ENCODE results near the gene PARK7.

Gene PARK7

DNA sequence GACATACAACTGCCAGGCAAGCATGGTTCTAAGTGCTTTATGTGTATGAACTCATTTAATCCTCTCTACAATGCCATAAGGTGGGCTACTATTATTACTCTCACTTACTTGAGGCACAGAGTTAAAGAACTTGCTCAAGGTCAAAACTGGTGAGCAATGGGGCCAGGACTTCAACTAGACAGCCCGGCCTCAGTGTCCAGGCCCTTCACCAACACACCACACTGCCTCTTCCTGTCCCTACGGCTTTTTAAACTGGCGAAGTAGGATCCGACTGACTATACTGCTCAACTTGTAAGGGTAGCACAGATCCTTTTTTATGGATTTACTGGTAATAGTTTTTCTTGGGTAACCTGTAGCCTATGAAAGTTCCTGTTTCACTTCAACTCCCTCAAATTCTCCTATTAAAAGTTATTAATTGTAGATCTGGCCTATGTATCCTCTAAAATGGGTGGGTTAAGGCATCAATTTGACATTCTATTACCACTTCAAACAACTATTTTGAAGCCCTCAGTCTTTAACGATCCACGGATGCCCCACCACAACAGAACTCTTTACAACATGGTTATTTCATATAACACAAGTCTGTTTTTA, 60.3 kb downstream of the PARK7 start:
- TF ChIP-seq CTCF (conservative IDR thresholded peaks at IDR 0.05; ENCODE audit: low read depth) = no peak
- POLR2A ChIA-PET (ENCODE audit: low non-redundant PET) = no interaction called here
- CTCF ChIA-PET = interaction anchor here (0.6 kb wide), 1 partner anchor 104 kb away, joined by 4 read pairs; no protein-coding TSS in a partner anchor
- no peak for DNase-seq (ENCODE audit: low spot score)
- H3K27ac ChIP-seq = peak overlapping the region; percentile 63

DNA sequence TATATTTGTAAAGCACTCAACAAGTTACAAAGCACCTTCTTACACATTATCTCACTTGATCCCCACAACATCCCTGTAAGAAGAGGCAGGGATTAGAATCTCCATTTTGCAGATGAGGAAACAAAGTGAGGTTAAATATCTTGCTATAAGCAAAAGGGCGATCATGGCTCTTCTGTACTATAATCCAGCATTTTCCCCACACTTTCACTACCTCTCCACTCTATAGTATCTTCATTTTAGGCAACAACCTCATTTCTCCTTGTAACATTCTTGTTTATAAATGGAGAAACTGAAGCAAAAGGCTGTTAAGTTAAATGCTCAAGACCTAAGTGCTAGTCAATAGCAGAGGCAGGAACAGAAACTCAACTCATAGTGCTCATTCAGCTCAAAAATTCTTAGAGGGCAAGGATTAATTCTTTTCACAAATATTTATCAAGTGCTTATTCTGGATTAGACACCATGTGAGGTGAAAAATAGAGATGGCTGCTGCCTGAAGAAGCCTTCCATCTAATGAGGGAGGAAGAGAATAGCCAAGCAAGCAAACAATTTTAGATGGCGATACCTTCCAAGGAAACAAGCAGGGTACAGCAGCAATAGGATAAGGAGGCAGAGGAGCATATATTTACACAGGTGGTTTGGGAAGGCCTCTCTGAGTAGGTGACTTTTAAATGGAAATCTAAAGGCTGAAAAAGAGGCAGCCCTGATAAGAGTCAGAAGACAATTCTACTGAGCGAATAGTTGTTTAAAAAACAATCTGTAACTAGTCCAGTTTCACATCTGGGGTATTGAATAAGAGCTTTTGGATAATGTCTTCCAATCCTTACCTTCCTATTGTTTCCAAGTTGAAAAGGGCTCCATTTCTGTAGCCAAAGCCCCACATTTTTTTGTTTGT, 61.1 kb downstream of the PARK7 start:
- POLR2A ChIA-PET (ENCODE audit: low non-redundant PET) = no interaction called here

GRCh38 chr1:8023287-8023994, 61.9 kb downstream of the PARK7 start:
- TF ChIP-seq CTCF (conservative IDR thresholded peaks at IDR 0.05; ENCODE audit: low read depth) = no peak

More for the DNA sequence above, 61.1 kb downstream of the PARK7 start:
- DNase-seq (ENCODE audit: low spot score) = no peak
- CTCF ChIA-PET = interaction anchor here (0.6 to 1.7 kb wide), 3 partner anchors 8 to 143 kb away, joined by 3 to 6 read pairs (median 4); no protein-coding TSS in a partner anchor
- H3K27ac ChIP-seq = peak overlapping the region; percentile 74
- no peak for TF ChIP-seq CTCF (conservative IDR thresholded peaks at IDR 0.05; ENCODE audit: low read depth)

DNA sequence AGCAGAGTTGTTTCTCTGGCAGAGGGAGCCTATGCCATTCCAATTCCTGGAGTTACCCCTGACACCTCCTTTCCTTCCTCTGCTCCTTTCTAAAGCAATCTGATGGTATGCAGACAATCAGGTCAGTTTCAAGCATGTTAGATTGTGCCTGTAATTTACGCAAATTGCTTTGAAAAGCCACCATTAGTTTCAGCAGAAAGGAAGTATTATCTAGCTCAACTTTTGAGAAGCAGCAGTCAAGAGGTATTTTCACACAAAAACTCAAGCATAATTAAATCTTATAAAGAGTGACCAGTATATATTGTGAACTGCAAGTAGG, 62.4 kb downstream of the PARK7 start:
- ChIA-PET CTCF (interaction anchor here (0.6 to 1.7 kb wide), 4 partner anchors 9 to 290 kb away, joined by 3 to 4 read pairs (median 3); no protein-coding TSS in a partner anchor), POLR2A (ENCODE audit: low non-redundant PET) (interaction anchor here (0.5 kb wide), 1 partner anchor 287 kb away, joined by 4 read pairs; no protein-coding TSS in a partner anchor)

More at GRCh38 chr1:8023287-8023994, 61.9 kb downstream of the PARK7 start:
- no peak for DNase-seq (ENCODE audit: low spot score)
- POLR2A ChIA-PET (ENCODE audit: low non-redundant PET) = no interaction called here
- CTCF ChIA-PET = interaction anchor here (0.6 to 1.7 kb wide), 4 partner anchors 8 to 290 kb away, joined by 3 to 6 read pairs (median 4); no protein-coding TSS in a partner anchor
- H3K27ac ChIP-seq = peak overlapping the region; percentile 74

DNA sequence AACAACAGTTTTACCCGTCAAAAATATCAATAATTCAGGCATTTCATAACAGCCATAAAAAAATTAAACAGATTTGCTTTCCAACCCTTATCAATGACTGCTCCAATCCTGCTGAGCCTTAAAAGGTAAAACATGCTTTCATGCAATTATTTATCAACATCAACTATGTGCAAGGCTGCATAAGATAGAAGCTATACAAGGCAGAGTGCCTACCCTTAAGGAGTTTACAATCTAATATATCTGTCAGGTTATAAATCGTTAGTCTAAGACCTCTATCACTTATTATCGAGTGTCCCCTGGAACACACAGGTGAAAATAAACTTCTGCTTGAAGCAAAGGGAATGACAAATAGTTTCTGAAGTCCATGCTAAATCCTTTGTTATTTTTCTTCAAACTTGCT, 62.8 kb downstream of the PARK7 start:
- CTCF ChIA-PET = interaction anchor here (0.6 to 1.7 kb wide), 3 partner anchors 9 to 290 kb away, joined by 3 read pairs; no protein-coding TSS in a partner anchor
- no peak for DNase-seq (ENCODE audit: low spot score)
- no peak overlapping the region for H3K27ac ChIP-seq
- TF ChIP-seq CTCF (conservative IDR thresholded peaks at IDR 0.05; ENCODE audit: low read depth) = no peak
- POLR2A ChIA-PET (ENCODE audit: low non-redundant PET) = interaction anchor here (0.5 to 0.6 kb wide), 2 partner anchors 36 to 287 kb away, joined by 3 to 4 read pairs; no protein-coding TSS in a partner anchor

More for the DNA sequence above, 62.4 kb downstream of the PARK7 start:
- TF ChIP-seq CTCF (conservative IDR thresholded peaks at IDR 0.05; ENCODE audit: low read depth) = no peak
- H3K27ac ChIP-seq = no peak overlapping the region
- DNase-seq (ENCODE audit: low spot score) = no peak

Measured in RWPE1 (cell line).